HepG2 (cell line): ENCODE results near the gene CD300A. TPM values are rescaled to one million over a fixed set of nuclear protein-coding genes. Genes with fewer than 3 reads are reported as not detected.
A peak's percentile ranks its signal among the peaks of the same experiment; 100 is the strongest.

Experiments
- BATF2 ChIP-seq: sonication (generic); formaldehyde crosslinking; IDR thresholded peaks from 2 replicates; pipeline ENCODE4 v1.8.0; 2022; ENCODE audit warnings: mild to moderate bottlenecking, missing genetic modification reagents, moderate library complexity
- DZIP1 ChIP-seq: sonication (generic); formaldehyde crosslinking; IDR thresholded peaks from 2 replicates; pipeline ENCODE4 v1.5.0; 2020; ENCODE audit warnings: mild to moderate bottlenecking, missing genetic modification reagents
- FUBP1 ChIP-seq: sonication (generic); formaldehyde crosslinking; IDR thresholded peaks from 2 replicates; pipeline ENCODE4 v1.5.1; 2020; ENCODE audit warnings: missing genetic modification reagents, mild to moderate bottlenecking, borderline replicate concordance
- HES4 ChIP-seq: sonication (generic); formaldehyde crosslinking; IDR thresholded peaks from 2 replicates; pipeline ENCODE4 v1.9.0; 2021; ENCODE audit warnings: mild to moderate bottlenecking, missing genetic modification reagents, borderline replicate concordance
- HIC2 ChIP-seq: sonication (generic); formaldehyde crosslinking; IDR thresholded peaks from 2 replicates; pipeline ENCODE4 v1.9.0; 2022; ENCODE audit warnings: low read depth, missing genetic modification reagents
- KDM4B ChIP-seq: sonication (generic); formaldehyde crosslinking; IDR thresholded peaks from 2 replicates; pipeline ENCODE4 v1.4.0; 2020; ENCODE audit warnings: missing genetic modification reagents
- LRRFIP1 ChIP-seq: sonication (generic); formaldehyde crosslinking; conservative IDR thresholded peaks from 2 replicates; pipeline ENCODE4 v1.4.0; 2020; ENCODE audit warnings: missing genetic modification reagents
- NFYC ChIP-seq: IDR thresholded peaks from 2 replicates; pipeline ENCODE4 v1.6.1; 2016; ENCODE audit warnings: missing genetic modification reagents, missing compliant biosample characterization
- PBX2 ChIP-seq: IDR thresholded peaks from 2 replicates; pipeline ENCODE4 v1.6.1; 2016; ENCODE audit warnings: control low read depth
- SNAPC5 ChIP-seq: sonication (generic); formaldehyde crosslinking; IDR thresholded peaks from 2 replicates; pipeline ENCODE4 v1.8.1; 2023; ENCODE audit warnings: mild to moderate bottlenecking, missing genetic modification reagents, borderline replicate concordance
- SOX13 ChIP-seq, 3 experiments: fragments of 450-650 bp in 1 of 3; sonication (generic) in 1 of 3; formaldehyde crosslinking in 1 of 3; IDR thresholded peaks in 2 of 3; conservative IDR thresholded peaks in 1 of 3; 2 replicates each; pipeline versions ENCODE4 v1.5.0 to v1.6.1; 2016 to 2020; ENCODE audit warnings: antibody characterized with exemption in 1 of 3, mild to moderate bottlenecking in 1 of 3, missing compliant biosample characterization in 1 of 3, missing genetic modification reagents in 1 of 3, moderate library complexity in 1 of 3
- ZNF431 ChIP-seq: sonication (generic); formaldehyde crosslinking; IDR thresholded peaks from 2 replicates; pipeline ENCODE4 v1.9.0; 2022; ENCODE audit warnings: missing genetic modification reagents, low read depth, mild to moderate bottlenecking, borderline replicate concordance
- ZNF567 ChIP-seq: sonication (generic); formaldehyde crosslinking; IDR thresholded peaks from 2 replicates; pipeline ENCODE4 v1.8.1; 2023; ENCODE audit warnings: mild to moderate bottlenecking, missing genetic modification reagents, borderline replicate concordance
- ZNF792 ChIP-seq: IDR thresholded peaks from 2 replicates; pipeline ENCODE4 v1.6.1; 2016
- polyA plus RNA-seq, 8 experiments: library from polyadenylated mRNA; depleted of rRNA in 3 of 8; stranded (reverse) in 7 of 8; unstranded in 1 of 8; fragments of >200 nt; fragmentation: Illumina TruSeq in 4 of 8; extraction: Trizol in 4 of 8; gene quantifications; 2 replicates each; pipeline versions ENCODE4 v1.2.1 to v1.2.3, GENCODE V29; 2011 to 2016; ENCODE audit warnings: low read depth in 4 of 8, missing spikeins in 1 of 8, mixed read lengths in 1 of 8; ENCODE audit not compliant: insufficient read depth in 1 of 8
- total RNA-seq, 5 experiments: library from RNA; depleted of rRNA; stranded (reverse); fragments of >200 nt; fragmentation: Illumina TruSeq; extraction: Trizol; gene quantifications; 2 replicates each; pipeline ENCODE4 v1.2.3, GENCODE V29; 2016; ENCODE audit warnings: low read depth in 1 of 5

Gene CD300A
- total and polyA plus RNA-seq, 2 of the 13 experiments (the other 11 are each of a cell fraction or from before 2014, with no cell fraction given), result not detected

GRCh38 chr17:74442670-74443515, 23.5 kb upstream of the CD300A start (continued):
- TF ChIP-seq PBX2 (no peak), ZNF792 (CRISPR knock-in tag) (peak; percentile 86), HIC2 (peak; percentile 87; the same call in 1 of the 2 replicates), LRRFIP1 (CRISPR knock-in tag) (no peak), KDM4B (CRISPR knock-in tag) (peak; percentile 89), HES4 (CRISPR knock-in tag) (no peak), FUBP1 (no peak; the same call in 1 of the 2 replicates), NFYC (CRISPR knock-in tag) (no peak; the same call in 1 of the 2 replicates), DZIP1 (no peak), BATF2 (CRISPR knock-in tag) (0 out of 2 replicates have a peak, but pooled peaks have one; percentile 65), ZNF567 (CRISPR knock-in tag) (no peak), SNAPC5 (CRISPR knock-in tag) (peak; percentile 33; the same call in 1 of the 2 replicates), SOX13 (IDR thresholded peaks at IDR 0.05) (no peak), SOX13 (CRISPR knock-in tag; conservative IDR thresholded peaks at IDR 0.05 in 1 of 2, IDR thresholded peaks at IDR 0.05 in 1 of 2) (peak in 1 of 2 experiments; percentile 90; a peak in 2 of 4 replicates), ZNF431 (CRISPR knock-in tag) (peak; percentile 50; the same call in 1 of the 2 replicates)
